Lung (tissue), 12 donors: Measurements from ENCODE around the gene CRYBG1. TPM values are rescaled to one million over a fixed set of nuclear protein-coding genes. Genes with fewer than 3 reads are reported as not detected.

Experiments used
- ATAC-seq: fragments of 200-7000 bp; cut with Tn5 transposase; one replicate; pipeline ENCODE4 v1.9.1; 2020; ENCODE audit warnings: moderate number of reproducible peaks; ENCODE audit not compliant: insufficient read depth, low FRiP score
- DNase-seq, 3 donors: peaks; one replicate each; pipeline ENCODE4 v3.0.0-alpha.2; 2013 to 2017
- H3K27ac ChIP-seq, 2 donors: one replicate each; pipeline ENCODE4 v1.5.1; 2013; ENCODE audit warnings: mild to moderate bottlenecking in 2 of 2, moderate library complexity in 2 of 2, control low read depth in 1 of 2, inconsistent platforms in 1 of 2, low read depth in 1 of 2, low read length in 1 of 2
- H3K27me3 ChIP-seq, 3 donors: one replicate each; pipeline ENCODE4 v1.5.1; 2013; ENCODE audit warnings: low read length in 2 of 3; ENCODE audit not compliant: control insufficient read depth in 3 of 3, insufficient read depth in 3 of 3
- H3K36me3 ChIP-seq, 4 donors: one replicate each; pipeline ENCODE4 v1.5.1; 2013; ENCODE audit warnings: low read length in 4 of 4, mild to moderate bottlenecking in 1 of 4, moderate library complexity in 1 of 4; ENCODE audit not compliant: control insufficient read depth in 4 of 4, insufficient read depth in 4 of 4
- H3K4me1 ChIP-seq, 5 donors: one replicate each; pipeline ENCODE4 v1.5.1; 2013; ENCODE audit warnings: low read length in 5 of 5, mild to moderate bottlenecking in 2 of 5, moderate library complexity in 1 of 5; ENCODE audit not compliant: control insufficient read depth in 5 of 5, insufficient read depth in 5 of 5
- H3K4me3 ChIP-seq: one replicate; pipeline ENCODE4 v1.5.1; 2013; ENCODE audit warnings: mild to moderate bottlenecking, control low read depth, moderate library complexity
- H3K9ac ChIP-seq, 2 donors: one replicate each; pipeline ENCODE4 v1.5.1; 2013; ENCODE audit warnings: low read length in 2 of 2, control low read depth in 1 of 2; ENCODE audit not compliant: insufficient read depth in 1 of 2
- H3K9me3 ChIP-seq, 4 donors: one replicate each; pipeline ENCODE4 v1.5.1; 2013; ENCODE audit warnings: low read length in 3 of 4, mild to moderate bottlenecking in 1 of 4, moderate library complexity in 1 of 4; ENCODE audit not compliant: control insufficient read depth in 4 of 4, insufficient read depth in 3 of 4
- CTCF ChIP-seq: IDR thresholded peaks from 2 replicates; pipeline ENCODE4 v1.5.1; 2012; ENCODE audit warnings: mild to moderate bottlenecking; ENCODE audit errors: control extremely low read depth, extremely low read depth
- WGBS, 2 donors: extraction: QIAGEN DNeasy Blood & Tissue Kit; methylation state at CpG; one replicate each; pipeline ENCODE4 v1.1.7; 2013; 5-methylcytosine and 5-hydroxymethylcytosine counted together
- polyA plus RNA-seq, 2 donors: library from polyadenylated mRNA; stranded (reverse); fragments of 200-250 nt; gene quantifications; one replicate each; pipeline ENCODE4 v1.2.1, GENCODE V29; 2013
- total RNA-seq, 2 donors: library from RNA; depleted of rRNA in 1 of 2; stranded (reverse); fragments of >200 nt in 1 of 2; gene quantifications; one replicate each; pipeline ENCODE4 v1.2.1, GENCODE V29; 2014 to 2021
- donor health status: control.
- donor health status: control.
- donor health status: Bipolar disorder and iron deficiency.
- donor health status: healthy.
- donor health status: DM: yes; HTN: yes; CAD: no.

The CRYBG1 gene
- total and polyA plus RNA-seq, 4 donors: 5.7 to 28.0 (median 12.6) TPM

- no peak overlapping the region for H3K4me3 ChIP-seq
- WGBS, 2 donors: 60 to 69% methylated on average over 6 of the region's 6 CpGs
- no peaks in the 10 kb centered on the region for H3K4me1 ChIP-seq
- no peak for TF ChIP-seq CTCF
- H3K27ac ChIP-seq: no peak overlapping the region
- no peak for DNase-seq
- H3K9ac ChIP-seq: no peak overlapping the region
- H3K9me3 ChIP-seq: no peaks in the 10 kb centered on the region
- no peaks in the 10 kb centered on the region for H3K27me3 ChIP-seq
- H3K36me3 ChIP-seq: no peaks in the 10 kb centered on the region
- no peak for ATAC-seq
These were observed 114.8 kb downstream of the CRYBG1 start for GRCh38 chr6:106475284-106475683.

GRCh38 chr6:106476331-106477105 is 116.0 kb downstream of the CRYBG1 start:
- Histone ChIP-seq H3K36me3 (no peaks in the 10 kb centered on the region), H3K4me3 (no peak overlapping the region), H3K9ac (no peak overlapping the region), H3K4me1 (no peaks in the 10 kb centered on the region), H3K27ac (no peak overlapping the region), H3K27me3 (no peaks in the 10 kb centered on the region), H3K9me3 (no peaks in the 10 kb centered on the region)
- TF ChIP-seq CTCF: no peak
- 64 to 85% methylated on average over 2 of the region's 2 CpGs for WGBS, 2 donors
- DNase-seq: no peak
- ATAC-seq: no peak

GRCh38 chr6:106477146-106477545 is 116.6 kb downstream of the CRYBG1 start:
- TF ChIP-seq CTCF: no peak
- H3K27me3 ChIP-seq: no peaks in the 10 kb centered on the region
- H3K4me1 ChIP-seq: no peaks in the 10 kb centered on the region
- H3K9me3 ChIP-seq: no peaks in the 10 kb centered on the region
- WGBS, 2 donors: 27 to 38% methylated on average over 3 of the region's 3 CpGs
- no peak overlapping the region for H3K9ac ChIP-seq
- H3K27ac ChIP-seq: no peak overlapping the region
- DNase-seq (no peak), ATAC-seq (no peak)
- H3K4me3 ChIP-seq: no peak overlapping the region
- H3K36me3 ChIP-seq: no peaks in the 10 kb centered on the region

- H3K9ac ChIP-seq: no peak overlapping the region
- no peaks in the 10 kb centered on the region for H3K4me1 ChIP-seq
- no peaks in the 10 kb centered on the region for H3K27me3 ChIP-seq
- ATAC-seq (no peak), DNase-seq (no peak)
- no peak for TF ChIP-seq CTCF
- H3K27ac ChIP-seq: no peak overlapping the region
- no peak overlapping the region for H3K4me3 ChIP-seq
- 55 to 64% methylated on average over 6 of the region's 6 CpGs for WGBS, 2 donors
- no peaks in the 10 kb centered on the region for H3K36me3 ChIP-seq
- H3K9me3 ChIP-seq: no peaks in the 10 kb centered on the region
These were observed 117.3 kb downstream of the CRYBG1 start for GRCh38 chr6:106477790-106478189.
